GM18868 (cell line): ENCODE measurements around the gene PPP1R26.
"Not testable (repeated sequence)": the region's sequence is repeated elsewhere in the genome, so short reads cannot be mapped to it uniquely, and the experiment has no call there.

ENCODE experiments used
- ATAC-seq: cut with Tn5 transposase; IDR thresholded peaks from one replicate; pipeline ENCODE4 v1.9.1; 2021; ENCODE audit warnings: mild to moderate bottlenecking, moderate library complexity; ENCODE audit not compliant: unreplicated experiment

PPP1R26 gene

GRCh38 chr9:135534826-135535225, 55.2 kb downstream of the PPP1R26 start:
- not testable (repeated sequence) for ATAC-seq

GRCh38 chr9:135535631-135536030, 56.0 kb downstream of the PPP1R26 start:
- not testable (repeated sequence) for ATAC-seq

GRCh38 chr9:135536216-135536615, 56.6 kb downstream of the PPP1R26 start:
- no peak for ATAC-seq
